K562 (cell line): ENCODE results near the gene GFOD2.

ENCODE experiments used
- ATF3 ChIP-seq, 2 experiments: fragments of 450-650 bp in 1 of 2; sonication (generic) in 1 of 2; formaldehyde crosslinking in 1 of 2; IDR thresholded peaks in 1 of 2; conservative IDR thresholded peaks in 1 of 2; 2 replicates each; pipeline versions ENCODE4 v1.6.1 to v1.8.1; 2016 to 2023; ENCODE audit warnings: mild to moderate bottlenecking in 2 of 2, moderate library complexity in 2 of 2, inconsistent platforms in 1 of 2, missing genetic modification reagents in 1 of 2
- ETV6 ChIP-seq, 3 experiments: fragments of 150-350 bp in 1 of 3; sonication (generic) in 1 of 3; formaldehyde crosslinking in 1 of 3; IDR thresholded peaks; 2 replicates each; pipeline versions ENCODE4 v1.6.1 to v1.8.0; 2014 to 2022; ENCODE audit warnings: borderline replicate concordance in 2 of 3, low read depth in 2 of 3, antibody characterized with exemption in 1 of 3, low read length in 1 of 3, mild to moderate bottlenecking in 1 of 3, missing genetic modification reagents in 1 of 3
- EZH2 ChIP-seq: IDR thresholded peaks from 2 replicates; pipeline ENCODE4 v1.6.1; 2012; ENCODE audit warnings: low read depth, mild to moderate bottlenecking, inconsistent platforms, low read length, borderline replicate concordance
- HCFC1 ChIP-seq: IDR thresholded peaks from 2 replicates; pipeline ENCODE4 v1.6.1; 2012; ENCODE audit warnings: low read depth, low read length, improper control_type of control experiment
- SRF ChIP-seq, 2 experiments: fragments of 250-450, 450-650 bp in 1 of 2; sonication (Bioruptor Pico) in 1 of 2; sonication (generic) in 1 of 2; formaldehyde crosslinking; IDR thresholded peaks; 2 replicates each; pipeline versions ENCODE4 v1.5.0 to v1.5.1; 2020 to 2022; ENCODE audit warnings: mild to moderate bottlenecking in 1 of 2, missing genetic modification reagents in 1 of 2
- ZKSCAN8 ChIP-seq: fragments of 200-800 bp; sonication (Bioruptor generic); IDR thresholded peaks from 2 replicates; pipeline ENCODE4 v1.6.1; 2016; ENCODE audit warnings: missing genetic modification characterization, missing compliant biosample characterization
- ZNF592 ChIP-seq: fragments of 450-650 bp; IDR thresholded peaks from 2 replicates; pipeline ENCODE4 v1.6.1; 2017; ENCODE audit warnings: antibody characterized with exemption, mild to moderate bottlenecking
- ZSCAN29 ChIP-seq: fragments of 450-650 bp; IDR thresholded peaks from 2 replicates; pipeline ENCODE4 v1.6.1; 2017

GRCh38 chr16:67645397-67646121 is 73.6 kb downstream of the GFOD2 start:
- no peak for TF ChIP-seq ETV6 (IDR thresholded peaks at IDR 0.05; ENCODE audit: borderline replicate concordance in 1 of 2, low read depth in 2 of 2, low read length in 1 of 2)
- TF ChIP-seq ETV6 (CRISPR knock-in tag; IDR thresholded peaks at IDR 0.05; ENCODE audit: borderline replicate concordance): no peak
- TF ChIP-seq HCFC1: no peak
- TF ChIP-seq EZH2: no peak
- TF ChIP-seq ATF3 (IDR thresholded peaks at IDR 0.05): no peak
- TF ChIP-seq ATF3 (CRISPR knock-in tag; conservative IDR thresholded peaks at IDR 0.05): no peak
- no peak for TF ChIP-seq ZNF592
- no peak for TF ChIP-seq ZSCAN29
- no peak for TF ChIP-seq SRF (CRISPR knock-in tag; IDR thresholded peaks at IDR 0.05)
- no peak for TF ChIP-seq ZKSCAN8 (CRISPR knock-in tag)
